Fibroblast of lung (primary cell): ENCODE results near the gene CDC25C.

Source experiments
- CTCF ChIP-seq, 2 donors: IDR thresholded peaks in 1 of 2; conservative IDR thresholded peaks in 1 of 2; 1 replicate in 1 of 2; 2 replicates in 1 of 2; pipeline ENCODE4 v1.5.1; 2011 to 2012; ENCODE audit warnings: low read length in 2 of 2, control low read depth in 1 of 2, inconsistent platforms in 1 of 2, low read depth in 1 of 2, mild to moderate bottlenecking in 1 of 2
- EZH2 ChIP-seq: IDR thresholded peaks from 2 replicates; pipeline ENCODE4 v1.5.1; 2012; ENCODE audit warnings: low read length, control low read depth, mild to moderate bottlenecking; ENCODE audit errors: missing control alignments

- TF ChIP-seq CTCF (conservative IDR thresholded peaks at IDR 0.05 in 1 of 2, IDR thresholded peaks at IDR 0.05 in 1 of 2; ENCODE audit: low read depth in 1 of 2, low read length in 2 of 2) (no peak), EZH2 (no peak)
These were observed 85.3 kb downstream of the CDC25C start for GRCh38 chr5:138246334-138246733.
